NCI-H2227 treated with DMSO at 0.1 percent for 48 hours (cell line): ENCODE data around the gene PEAK1.
"Not testable (repeated sequence)": the region's sequence is repeated elsewhere in the genome, so short reads cannot be mapped to it uniquely, and the experiment has no call there.

Experiments used
- DNase-seq: peaks from one replicate; lab custom pipeline; 2025; lab: John Stamatoyannopoulos, UW

Gene PEAK1

GRCh38 chr15:77221708-77222107 is 198.2 kb downstream of the PEAK1 start:
- DNase-seq, result no peak

GRCh38 chr15:77221174-77221573 is 198.7 kb downstream of the PEAK1 start:
- no peak for DNase-seq

- DNase-seq, result no peak
Observed at GRCh38 chr15:77219841-77220240, 200.1 kb downstream of the PEAK1 start.

- no peak for DNase-seq
Observed at GRCh38 chr15:77209221-77209620, 210.7 kb downstream of the PEAK1 start.

GRCh38 chr15:77208241-77208640 is 211.7 kb downstream of the PEAK1 start:
- no peak for DNase-seq

GRCh38 chr15:77201665-77202064 is 218.2 kb downstream of the PEAK1 start:
- no peak for DNase-seq

- no peak for DNase-seq
Observed at GRCh38 chr15:77196381-77196780, 223.5 kb downstream of the PEAK1 start.

- no peak for DNase-seq
Observed at GRCh38 chr15:77195586-77195985, 224.3 kb downstream of the PEAK1 start.

GRCh38 chr15:77192451-77192850 is 227.5 kb downstream of the PEAK1 start:
- DNase-seq, result no peak

- DNase-seq, result no peak
Observed at GRCh38 chr15:77191230-77191834, 228.6 kb downstream of the PEAK1 start.

GRCh38 chr15:77187751-77188464 is 232.0 kb downstream of the PEAK1 start:
- DNase-seq, result no peak

- DNase-seq, result no peak
Observed at GRCh38 chr15:77186594-77187011, 233.3 kb downstream of the PEAK1 start.

- DNase-seq, result no peak
Observed at GRCh38 chr15:77185242-77185785, 234.6 kb downstream of the PEAK1 start.

- DNase-seq, result not testable (repeated sequence)
Observed at GRCh38 chr15:77184352-77184751, 235.6 kb downstream of the PEAK1 start.

- DNase-seq, result no peak
Observed at GRCh38 chr15:77183066-77183465, 236.8 kb downstream of the PEAK1 start.

- DNase-seq, result no peak
Observed at GRCh38 chr15:77181305-77182074, 238.4 kb downstream of the PEAK1 start.

GRCh38 chr15:77180757-77181156 is 239.1 kb downstream of the PEAK1 start:
- DNase-seq, result no peak

- DNase-seq, result no peak
Observed at GRCh38 chr15:77180270-77180669, 239.6 kb downstream of the PEAK1 start.

- DNase-seq, result no peak
Observed at GRCh38 chr15:77179541-77179998, 240.3 kb downstream of the PEAK1 start.

GRCh38 chr15:77178411-77178810 is 241.5 kb downstream of the PEAK1 start:
- no peak for DNase-seq

- not testable (repeated sequence) for DNase-seq
Observed at GRCh38 chr15:77176148-77176547, 243.8 kb downstream of the PEAK1 start.

GRCh38 chr15:77173487-77173886 is 246.4 kb downstream of the PEAK1 start:
- DNase-seq, result no peak
